SJCRH30 (cell line): ENCODE measurements around the gene MOSPD2. TPM values are rescaled to one million over a fixed set of nuclear protein-coding genes. Genes with fewer than 3 reads are reported as not detected.

Source experiments
- DNase-seq, 2 experiments: peaks; one replicate each; pipeline ENCODE4 v3.0.0-alpha.2; 2015 to 2020
- H3K27ac ChIP-seq: fragments of 250-450 bp; sonication (Bioruptor Pico); 2 replicates; pipeline ENCODE4 v1.5.1; 2020; ENCODE audit warnings: mild to moderate bottlenecking, moderate library complexity
- H3K27me3 ChIP-seq: fragments of 250-450 bp; sonication (Bioruptor Pico); 2 replicates; pipeline ENCODE4 v1.5.1; 2020; ENCODE audit warnings: mild to moderate bottlenecking, moderate library complexity
- H3K36me3 ChIP-seq: fragments of 250-450 bp; sonication (Bioruptor Pico); 2 replicates; pipeline ENCODE4 v1.5.1; 2020; ENCODE audit warnings: mild to moderate bottlenecking, moderate library complexity
- H3K4me1 ChIP-seq: fragments of 250-450 bp; sonication (Bioruptor Pico); 2 replicates; pipeline ENCODE4 v1.5.1; 2020; ENCODE audit warnings: mild to moderate bottlenecking, moderate library complexity
- H3K4me3 ChIP-seq: fragments of 250-450 bp; sonication (Bioruptor Pico); 2 replicates; pipeline ENCODE4 v1.5.1; 2020; ENCODE audit warnings: mild to moderate bottlenecking, moderate library complexity
- H3K9me3 ChIP-seq: fragments of 250-450 bp; sonication (Bioruptor Pico); replicated peaks from 2 replicates; pipeline ENCODE4 v1.5.1; 2020; ENCODE audit warnings: mild to moderate bottlenecking, moderate library complexity
- total RNA-seq: library from RNA; depleted of rRNA; stranded (reverse); fragments of >200 nt; shearing (Covaris generic); gene quantifications from 2 replicates; pipeline ENCODE4 v1.2.3, GENCODE V29; 2014

Gene MOSPD2
- total RNA-seq, 1 experiment from 2014 or later, result 17.0 TPM

DNA sequence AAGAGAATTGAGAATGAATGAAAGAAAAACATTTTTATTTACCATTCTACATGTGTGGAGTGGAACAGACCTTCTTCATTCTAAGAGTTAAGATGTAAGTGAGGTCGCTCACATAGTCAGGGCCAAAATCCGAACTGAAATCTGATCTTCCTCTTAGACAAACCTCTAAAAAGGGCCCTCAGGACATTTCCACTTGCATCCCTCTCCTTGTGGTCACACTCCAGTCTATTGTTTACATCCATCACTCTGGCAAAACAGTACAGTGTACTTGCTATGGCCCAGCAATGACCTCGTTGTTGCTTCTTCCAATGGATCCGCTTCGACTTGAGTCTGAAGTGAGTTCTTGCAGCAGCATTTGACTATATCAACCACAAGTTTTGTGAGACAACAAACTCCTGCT, 54.2 kb downstream of the MOSPD2 start:
- Histone ChIP-seq H3K27ac (no peak overlapping the region), H3K4me3 (no peak overlapping the region), H3K4me1 (0 out of 2 replicates have a peak, but pooled peaks cover 6% of the 10 kb centered on the region), H3K9me3 (no peaks in the 10 kb centered on the region), H3K27me3 (no peaks in the 10 kb centered on the region), H3K36me3 (no peaks in the 10 kb centered on the region)
- DNase-seq, result peak; percentile 24 to 69

DNA sequence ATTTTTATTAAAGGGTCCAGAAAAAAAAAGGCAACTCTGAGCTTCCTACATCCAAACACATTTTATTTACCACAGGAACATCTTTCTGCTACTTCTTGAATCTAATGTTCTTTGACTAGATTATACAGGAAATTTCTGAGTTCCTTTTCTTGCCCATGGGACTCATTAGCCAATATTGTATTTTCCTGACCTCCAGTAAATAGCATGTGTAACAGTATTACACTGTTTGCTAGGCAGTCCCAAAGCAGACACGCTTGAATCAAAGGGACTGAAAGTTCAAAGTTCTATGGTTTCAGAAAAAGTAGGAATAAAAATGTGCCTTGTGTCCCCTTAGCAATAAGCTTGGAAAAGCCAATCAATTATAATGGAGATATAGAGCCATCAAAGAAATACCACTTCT, 57.4 kb downstream of the MOSPD2 start:
- no peak overlapping the region for H3K4me3 ChIP-seq
- H3K9me3 ChIP-seq, result no peaks in the 10 kb centered on the region
- H3K36me3 ChIP-seq, result no peaks in the 10 kb centered on the region
- H3K27ac ChIP-seq, result no peak overlapping the region
- no peak for DNase-seq
- no peaks in the 10 kb centered on the region for H3K27me3 ChIP-seq
- 0 out of 2 replicates have a peak, but pooled peaks cover 6% of the 10 kb centered on the region for H3K4me1 ChIP-seq

DNA sequence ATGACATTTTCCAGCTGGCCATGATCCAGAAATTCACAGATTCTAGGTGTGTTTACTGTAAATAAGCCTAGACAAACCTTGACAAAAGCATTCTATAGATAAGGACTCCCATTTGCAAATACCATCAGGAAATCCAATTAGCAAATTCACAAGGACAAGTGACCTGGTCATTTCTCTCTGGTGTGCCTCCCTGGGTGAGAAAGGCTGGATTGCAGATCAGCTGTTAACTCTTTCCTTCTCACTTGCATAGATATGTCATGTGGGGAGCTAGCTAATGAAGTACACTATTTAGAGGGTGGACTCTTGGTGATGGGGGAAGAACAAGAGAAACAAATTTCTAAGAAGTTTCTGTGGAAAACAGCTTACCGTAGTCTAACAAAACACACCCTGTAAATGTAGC, 58.9 kb downstream of the MOSPD2 start:
- no peak overlapping the region for H3K27ac ChIP-seq
- no peak for DNase-seq

DNA sequence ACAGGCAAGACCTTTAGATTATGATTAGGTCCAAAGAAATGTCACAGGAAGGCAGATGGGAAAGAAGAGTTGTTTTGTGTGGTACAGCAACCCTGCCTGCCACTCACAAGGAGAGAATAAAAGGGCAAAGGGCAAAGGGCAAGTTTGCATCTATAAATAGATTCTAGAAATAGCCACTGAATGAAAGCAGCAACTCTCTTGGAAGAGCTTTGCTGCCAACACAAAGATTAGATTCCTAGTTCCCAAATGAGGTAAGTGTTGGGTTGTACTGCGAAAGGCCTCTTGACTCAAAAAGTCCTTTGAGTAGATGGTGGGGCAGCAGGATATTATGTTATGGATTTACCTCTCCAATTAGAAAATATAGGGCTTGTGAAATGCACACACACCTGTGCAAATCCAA, 61.2 kb downstream of the MOSPD2 start:
- no peaks in the 10 kb centered on the region for H3K27me3 ChIP-seq
- H3K9me3 ChIP-seq, result no peaks in the 10 kb centered on the region
- H3K4me3 ChIP-seq, result no peak overlapping the region
- DNase-seq, result no peak
- H3K4me1 ChIP-seq, result no peaks in the 10 kb centered on the region
- no peak overlapping the region for H3K27ac ChIP-seq
- no peaks in the 10 kb centered on the region for H3K36me3 ChIP-seq

More for the DNA sequence above, 58.9 kb downstream of the MOSPD2 start:
- Histone ChIP-seq H3K4me1 (0 out of 2 replicates have a peak, but pooled peaks cover 6% of the 10 kb centered on the region), H3K36me3 (no peaks in the 10 kb centered on the region), H3K27me3 (no peaks in the 10 kb centered on the region), H3K4me3 (no peak overlapping the region), H3K9me3 (no peaks in the 10 kb centered on the region)

DNA sequence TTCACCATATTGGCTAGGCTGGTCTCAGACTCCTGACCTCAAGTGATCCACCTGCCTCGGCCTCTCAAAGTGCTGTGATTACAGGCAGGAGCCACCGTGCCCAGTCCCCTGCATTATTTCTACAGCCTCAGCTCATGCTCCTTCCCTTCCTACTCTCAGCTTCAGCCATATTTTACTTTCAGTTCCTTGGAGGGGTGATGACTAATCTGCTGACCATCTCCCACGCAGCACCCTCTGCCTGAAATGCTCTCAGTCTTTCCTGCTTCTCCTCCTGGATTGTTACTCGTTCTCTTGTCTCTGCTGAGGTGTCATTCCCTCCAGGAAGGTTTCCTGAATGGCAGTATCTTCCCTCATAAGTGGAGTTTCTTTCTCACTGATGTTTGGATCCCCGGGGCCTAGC, 63.3 kb downstream of the MOSPD2 start:
- Histone ChIP-seq H3K27ac (no peak overlapping the region), H3K4me1 (no peaks in the 10 kb centered on the region), H3K9me3 (no peaks in the 10 kb centered on the region), H3K27me3 (no peaks in the 10 kb centered on the region), H3K36me3 (no peaks in the 10 kb centered on the region), H3K4me3 (no peak overlapping the region)
- DNase-seq, result peak; percentile 6 to 18

- no peak overlapping the region for H3K4me3 ChIP-seq
- no peaks in the 10 kb centered on the region for H3K36me3 ChIP-seq
- no peaks in the 10 kb centered on the region for H3K9me3 ChIP-seq
Measured at GRCh38 chrX:14939644-14940043, 66.4 kb downstream of the MOSPD2 start.

GRCh38 chrX:14941301-14941700, 68.1 kb downstream of the MOSPD2 start:
- Histone ChIP-seq H3K4me1 (no peaks in the 10 kb centered on the region), H3K4me3 (no peak overlapping the region)

More at GRCh38 chrX:14939644-14940043, 66.4 kb downstream of the MOSPD2 start:
- no peak for DNase-seq
- no peaks in the 10 kb centered on the region for H3K4me1 ChIP-seq
- H3K27ac ChIP-seq, result no peak overlapping the region
- no peaks in the 10 kb centered on the region for H3K27me3 ChIP-seq

DNA sequence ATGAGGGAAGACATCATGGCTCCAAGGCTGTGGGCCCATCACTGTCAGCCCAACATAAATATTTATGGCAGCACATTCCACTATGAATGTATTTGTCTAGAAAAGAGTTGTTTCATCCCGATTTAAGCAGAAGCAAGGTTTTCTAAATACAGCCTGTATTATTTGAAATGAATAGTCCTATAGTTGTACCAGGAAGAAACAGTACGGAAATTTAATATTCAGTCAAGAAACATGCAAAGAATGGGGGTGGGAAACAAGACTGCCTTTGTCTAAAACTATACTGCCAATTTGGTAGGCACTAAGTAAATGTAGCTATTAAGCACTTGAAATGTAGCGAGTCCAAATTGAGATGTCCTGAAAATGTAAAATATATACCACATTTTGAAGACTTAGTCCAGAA, 69.1 kb downstream of the MOSPD2 start:
- no peak overlapping the region for H3K27ac ChIP-seq
- H3K9me3 ChIP-seq, result no peaks in the 10 kb centered on the region
- no peaks in the 10 kb centered on the region for H3K4me1 ChIP-seq
- no peak for DNase-seq
- H3K27me3 ChIP-seq, result no peaks in the 10 kb centered on the region
- H3K4me3 ChIP-seq, result no peak overlapping the region
- no peaks in the 10 kb centered on the region for H3K36me3 ChIP-seq

More at GRCh38 chrX:14941301-14941700, 68.1 kb downstream of the MOSPD2 start:
- Histone ChIP-seq H3K27ac (no peak overlapping the region), H3K36me3 (no peaks in the 10 kb centered on the region), H3K27me3 (no peaks in the 10 kb centered on the region), H3K9me3 (no peaks in the 10 kb centered on the region)
- no peak for DNase-seq

- DNase-seq, result no peak
- Histone ChIP-seq H3K27ac (no peak overlapping the region), H3K9me3 (no peaks in the 10 kb centered on the region), H3K27me3 (no peaks in the 10 kb centered on the region), H3K4me1 (no peaks in the 10 kb centered on the region), H3K4me3 (no peak overlapping the region), H3K36me3 (no peaks in the 10 kb centered on the region)
Measured at GRCh38 chrX:14943962-14944361, 70.7 kb downstream of the MOSPD2 start.

DNA sequence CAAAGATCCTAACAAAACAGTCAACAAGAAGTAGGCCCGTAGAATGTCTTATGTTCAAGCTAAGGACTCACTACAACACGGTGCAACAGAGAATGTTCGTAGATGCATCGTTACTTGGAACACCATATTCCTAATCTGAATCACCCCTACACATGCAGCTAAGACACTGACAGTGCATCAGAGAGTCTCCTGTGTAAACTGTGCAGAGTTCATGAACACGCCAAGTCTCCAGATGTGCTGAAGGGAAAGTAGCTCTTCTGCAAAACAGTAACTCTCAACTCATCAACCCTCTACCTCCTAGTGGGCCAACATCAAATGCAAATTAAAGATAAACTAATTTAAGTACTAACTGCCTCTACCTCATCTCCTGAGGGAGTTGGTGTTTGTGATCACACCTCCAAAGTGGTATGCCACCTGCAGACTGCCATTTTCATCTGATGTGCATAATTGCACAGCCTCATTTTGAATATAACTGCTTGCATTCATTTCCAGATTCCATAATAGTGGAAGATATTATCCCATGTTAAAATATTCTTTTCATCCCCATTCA, 73.5 kb downstream of the MOSPD2 start:
- no peak for DNase-seq
- Histone ChIP-seq H3K9me3 (no peaks in the 10 kb centered on the region), H3K36me3 (no peaks in the 10 kb centered on the region), H3K4me3 (no peak overlapping the region), H3K27me3 (no peaks in the 10 kb centered on the region), H3K4me1 (no peaks in the 10 kb centered on the region), H3K27ac (no peak overlapping the region)

GRCh38 chrX:14948691-14949090, 75.5 kb downstream of the MOSPD2 start:
- H3K4me3 ChIP-seq, result no peak overlapping the region
- no peaks in the 10 kb centered on the region for H3K4me1 ChIP-seq
- no peak for DNase-seq
- no peaks in the 10 kb centered on the region for H3K36me3 ChIP-seq
- H3K27me3 ChIP-seq, result no peaks in the 10 kb centered on the region
- no peak overlapping the region for H3K27ac ChIP-seq
- no peaks in the 10 kb centered on the region for H3K9me3 ChIP-seq

- no peak for DNase-seq
- H3K4me3 ChIP-seq, result no peak overlapping the region
- no peaks in the 10 kb centered on the region for H3K36me3 ChIP-seq
- no peak overlapping the region for H3K27ac ChIP-seq
- no peaks in the 10 kb centered on the region for H3K9me3 ChIP-seq
- H3K4me1 ChIP-seq, result no peaks in the 10 kb centered on the region
- H3K27me3 ChIP-seq, result no peaks in the 10 kb centered on the region
Measured at GRCh38 chrX:14956813-14957582, 83.8 kb downstream of the MOSPD2 start.

GRCh38 chrX:14963447-14964236, 90.4 kb downstream of the MOSPD2 start:
- H3K4me1 ChIP-seq, result no peaks in the 10 kb centered on the region
- DNase-seq, result peak in 1 of 2 experiments; percentile 24
- no peak overlapping the region for H3K27ac ChIP-seq

GRCh38 chrX:14964500-14964899, 91.3 kb downstream of the MOSPD2 start:
- DNase-seq, result no peak

More at GRCh38 chrX:14963447-14964236, 90.4 kb downstream of the MOSPD2 start:
- Histone ChIP-seq H3K4me3 (no peak overlapping the region), H3K9me3 (no peaks in the 10 kb centered on the region), H3K27me3 (no peaks in the 10 kb centered on the region), H3K36me3 (no peaks in the 10 kb centered on the region)

More at GRCh38 chrX:14964500-14964899, 91.3 kb downstream of the MOSPD2 start:
- Histone ChIP-seq H3K36me3 (no peaks in the 10 kb centered on the region), H3K27me3 (no peaks in the 10 kb centered on the region), H3K9me3 (no peaks in the 10 kb centered on the region), H3K4me3 (no peak overlapping the region), H3K27ac (no peak overlapping the region), H3K4me1 (no peaks in the 10 kb centered on the region)
